Mammary epithelial cell (primary cell): ENCODE results near the gene JHY.

ENCODE experiments used
- EZH2 ChIP-seq: IDR thresholded peaks from 2 replicates; pipeline ENCODE4 v1.6.1; 2012; ENCODE audit warnings: low read length, inconsistent platforms, borderline replicate concordance
- TF ChIP-seq, protein P1 (sequence below), 2 donors: IDR thresholded peaks in 1 of 2; conservative IDR thresholded peaks in 1 of 2; 2 replicates each; pipeline ENCODE4 v1.5.1; 2011 to 2012; ENCODE audit warnings: inconsistent platforms in 2 of 2, low read length in 2 of 2, mild to moderate bottlenecking in 2 of 2, control low read depth in 1 of 2, low read depth in 1 of 2; ENCODE audit not compliant: insufficient read depth in 1 of 2; ENCODE audit errors: extremely low read depth in 1 of 2

DNA sequence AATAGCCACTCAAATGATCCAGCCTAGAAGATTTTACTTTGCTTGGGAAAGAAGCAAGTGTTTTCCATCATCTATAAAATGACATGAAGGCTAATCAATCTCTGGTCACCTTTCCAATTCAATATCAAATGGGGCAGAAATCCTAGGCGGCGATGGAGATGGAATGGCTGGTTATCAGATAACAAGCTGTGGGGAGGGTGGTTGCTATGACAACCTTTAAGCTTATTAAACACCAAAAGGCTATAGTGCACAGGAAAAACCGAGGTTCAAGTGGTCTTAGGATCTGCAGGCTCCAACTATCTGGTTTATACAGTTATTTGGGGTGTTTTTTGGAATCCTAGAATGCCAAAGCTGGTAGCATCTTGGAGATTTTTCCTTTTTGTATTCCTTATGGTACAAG lies 113.0 kb downstream of the JHY start:
- TF ChIP-seq, protein P1, sequence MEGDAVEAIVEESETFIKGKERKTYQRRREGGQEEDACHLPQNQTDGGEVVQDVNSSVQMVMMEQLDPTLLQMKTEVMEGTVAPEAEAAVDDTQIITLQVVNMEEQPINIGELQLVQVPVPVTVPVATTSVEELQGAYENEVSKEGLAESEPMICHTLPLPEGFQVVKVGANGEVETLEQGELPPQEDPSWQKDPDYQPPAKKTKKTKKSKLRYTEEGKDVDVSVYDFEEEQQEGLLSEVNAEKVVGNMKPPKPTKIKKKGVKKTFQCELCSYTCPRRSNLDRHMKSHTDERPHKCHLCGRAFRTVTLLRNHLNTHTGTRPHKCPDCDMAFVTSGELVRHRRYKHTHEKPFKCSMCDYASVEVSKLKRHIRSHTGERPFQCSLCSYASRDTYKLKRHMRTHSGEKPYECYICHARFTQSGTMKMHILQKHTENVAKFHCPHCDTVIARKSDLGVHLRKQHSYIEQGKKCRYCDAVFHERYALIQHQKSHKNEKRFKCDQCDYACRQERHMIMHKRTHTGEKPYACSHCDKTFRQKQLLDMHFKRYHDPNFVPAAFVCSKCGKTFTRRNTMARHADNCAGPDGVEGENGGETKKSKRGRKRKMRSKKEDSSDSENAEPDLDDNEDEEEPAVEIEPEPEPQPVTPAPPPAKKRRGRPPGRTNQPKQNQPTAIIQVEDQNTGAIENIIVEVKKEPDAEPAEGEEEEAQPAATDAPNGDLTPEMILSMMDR (conservative IDR thresholded peaks at IDR 0.05 in 1 of 2, IDR thresholded peaks at IDR 0.05 in 1 of 2; ENCODE audit: extremely low read depth in 1 of 2, insufficient read depth in 1 of 2, low read depth in 1 of 2, low read length in 2 of 2): no peak
- TF ChIP-seq EZH2: no peak
